GM12865 (cell line): ENCODE results near the gene CLNS1A.

Experiments used
- DNase-seq: peaks from one replicate; pipeline ENCODE4 v3.0.0; 2010; ENCODE audit warnings: low read depth
- H3K4me3 ChIP-seq: 2 replicates; pipeline ENCODE4 v1.5.1; 2011; ENCODE audit warnings: mild to moderate bottlenecking, low read depth, low read length, control low read depth
- TF ChIP-seq, protein P1 (sequence below): IDR thresholded peaks from 2 replicates; pipeline ENCODE4 v1.5.1; 2011; ENCODE audit warnings: low read length, control low read depth, low read depth, inconsistent platforms; ENCODE audit not compliant: insufficient read depth; ENCODE audit errors: missing control alignments

CLNS1A gene

DNA sequence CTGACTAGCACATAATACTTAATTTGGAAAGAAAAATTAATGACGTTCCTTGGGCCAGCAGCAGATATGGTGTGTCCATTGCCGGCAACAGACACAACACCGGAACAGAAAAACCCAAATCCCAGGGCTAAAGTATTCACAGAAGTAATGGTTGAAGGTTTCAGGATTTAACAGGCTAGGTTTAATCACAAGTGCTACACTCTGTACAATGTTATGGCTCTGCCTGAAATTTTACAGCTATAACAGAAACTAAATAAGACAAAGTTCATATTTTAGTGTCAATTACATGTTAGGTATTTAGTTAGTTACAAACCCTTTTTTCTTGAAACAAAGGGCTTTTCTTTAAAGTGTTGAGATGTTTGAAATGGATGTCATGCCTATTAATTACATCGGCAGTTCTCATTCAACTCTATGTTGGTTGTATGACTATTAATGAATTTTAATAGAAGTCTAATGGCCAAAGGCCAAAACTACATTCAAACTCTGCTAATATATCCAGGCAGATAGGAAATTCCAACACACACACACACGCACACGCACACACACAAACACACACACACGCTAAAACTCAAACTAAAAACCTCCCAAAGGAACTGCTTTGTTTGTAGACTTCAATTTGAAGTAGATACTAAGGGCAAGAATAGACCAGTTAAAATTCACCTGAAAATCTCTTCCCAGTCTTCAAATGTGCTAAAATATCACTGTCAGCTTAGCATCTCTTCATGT, 27.8 kb upstream of the CLNS1A start:
- no peak overlapping the region for H3K4me3 ChIP-seq
- TF ChIP-seq, protein P1, sequence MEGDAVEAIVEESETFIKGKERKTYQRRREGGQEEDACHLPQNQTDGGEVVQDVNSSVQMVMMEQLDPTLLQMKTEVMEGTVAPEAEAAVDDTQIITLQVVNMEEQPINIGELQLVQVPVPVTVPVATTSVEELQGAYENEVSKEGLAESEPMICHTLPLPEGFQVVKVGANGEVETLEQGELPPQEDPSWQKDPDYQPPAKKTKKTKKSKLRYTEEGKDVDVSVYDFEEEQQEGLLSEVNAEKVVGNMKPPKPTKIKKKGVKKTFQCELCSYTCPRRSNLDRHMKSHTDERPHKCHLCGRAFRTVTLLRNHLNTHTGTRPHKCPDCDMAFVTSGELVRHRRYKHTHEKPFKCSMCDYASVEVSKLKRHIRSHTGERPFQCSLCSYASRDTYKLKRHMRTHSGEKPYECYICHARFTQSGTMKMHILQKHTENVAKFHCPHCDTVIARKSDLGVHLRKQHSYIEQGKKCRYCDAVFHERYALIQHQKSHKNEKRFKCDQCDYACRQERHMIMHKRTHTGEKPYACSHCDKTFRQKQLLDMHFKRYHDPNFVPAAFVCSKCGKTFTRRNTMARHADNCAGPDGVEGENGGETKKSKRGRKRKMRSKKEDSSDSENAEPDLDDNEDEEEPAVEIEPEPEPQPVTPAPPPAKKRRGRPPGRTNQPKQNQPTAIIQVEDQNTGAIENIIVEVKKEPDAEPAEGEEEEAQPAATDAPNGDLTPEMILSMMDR = no peak
- no peak for DNase-seq

DNA sequence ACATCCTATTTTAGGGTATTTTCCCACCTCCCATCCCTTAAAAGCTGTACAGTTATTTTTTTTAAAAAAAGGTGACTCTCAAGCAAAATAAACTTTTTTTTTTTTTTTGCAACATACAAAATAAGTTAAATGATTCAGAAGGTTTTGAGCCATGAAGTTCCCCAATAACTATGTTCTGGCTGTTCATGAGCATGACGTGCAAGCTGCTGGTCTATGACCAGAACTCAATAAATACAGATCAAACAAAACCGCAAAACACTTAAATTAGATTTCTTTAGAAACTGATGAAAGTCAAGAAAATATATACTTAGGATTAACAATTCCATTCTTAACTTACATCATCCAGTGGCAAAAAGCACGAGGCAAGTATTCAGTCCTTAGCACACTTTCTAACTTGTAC, 24.1 kb upstream of the CLNS1A start:
- no peak overlapping the region for H3K4me3 ChIP-seq
- no peak for DNase-seq
- TF ChIP-seq, protein P1 = no peak

DNA sequence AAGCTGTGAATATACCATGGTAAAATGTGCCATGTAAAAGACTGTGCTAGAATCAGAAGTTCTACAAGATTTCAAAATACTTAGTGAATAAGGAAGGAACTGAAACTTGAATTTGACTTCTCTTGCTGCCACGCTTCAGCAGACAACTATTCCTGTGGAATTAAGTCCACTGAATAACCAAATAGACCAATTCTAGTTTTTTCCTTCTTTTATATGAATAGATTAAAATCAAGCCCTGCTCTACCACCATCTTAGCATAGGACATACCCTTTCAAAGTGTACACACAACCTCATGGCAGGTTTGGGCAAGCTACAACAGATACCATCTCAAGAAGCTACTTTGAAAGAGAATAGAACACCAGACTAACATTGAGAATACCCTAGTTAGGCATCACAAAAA, 23.4 kb upstream of the CLNS1A start:
- no peak for DNase-seq
- H3K4me3 ChIP-seq = no peak overlapping the region
- TF ChIP-seq, protein P1 = no peak

DNA sequence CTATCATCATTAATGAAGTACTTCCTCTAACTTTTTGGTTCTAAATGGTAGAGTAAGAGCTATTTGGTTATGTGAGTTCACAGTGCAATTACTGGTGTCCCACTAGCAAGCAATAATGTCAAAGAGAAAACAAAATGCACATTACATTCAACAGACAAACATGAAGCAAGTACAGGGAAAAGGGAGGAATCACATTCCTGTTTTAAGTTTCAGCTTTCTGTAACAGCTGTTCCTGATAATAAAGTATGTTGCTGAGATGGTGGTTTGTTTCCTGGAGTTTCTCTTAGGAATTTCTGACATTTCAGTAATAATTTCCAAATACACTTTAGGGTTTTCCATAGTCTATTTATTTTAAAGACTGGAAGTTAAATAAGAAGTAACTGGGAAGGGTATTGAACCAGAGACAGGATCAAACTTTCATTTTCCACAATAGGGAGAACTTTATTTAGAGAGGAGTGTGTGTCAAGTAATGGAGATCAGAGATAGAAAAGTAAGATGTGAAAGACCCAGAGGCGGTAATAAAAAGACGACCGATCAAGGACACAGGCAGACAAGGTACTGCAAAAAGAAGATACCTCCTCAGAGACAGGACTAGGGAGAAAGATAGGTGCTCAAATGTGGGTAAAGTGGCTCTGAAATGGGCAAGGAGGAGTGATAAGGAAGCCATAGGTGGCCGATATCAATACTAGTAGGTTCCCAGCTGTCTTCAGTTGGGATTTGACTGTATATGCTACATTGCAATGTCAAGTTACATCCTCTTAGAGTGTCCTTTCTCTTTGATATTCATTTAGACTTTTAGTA, 20.8 kb upstream of the CLNS1A start:
- TF ChIP-seq, protein P1 = no peak
- no peak for DNase-seq
- no peak overlapping the region for H3K4me3 ChIP-seq

DNA sequence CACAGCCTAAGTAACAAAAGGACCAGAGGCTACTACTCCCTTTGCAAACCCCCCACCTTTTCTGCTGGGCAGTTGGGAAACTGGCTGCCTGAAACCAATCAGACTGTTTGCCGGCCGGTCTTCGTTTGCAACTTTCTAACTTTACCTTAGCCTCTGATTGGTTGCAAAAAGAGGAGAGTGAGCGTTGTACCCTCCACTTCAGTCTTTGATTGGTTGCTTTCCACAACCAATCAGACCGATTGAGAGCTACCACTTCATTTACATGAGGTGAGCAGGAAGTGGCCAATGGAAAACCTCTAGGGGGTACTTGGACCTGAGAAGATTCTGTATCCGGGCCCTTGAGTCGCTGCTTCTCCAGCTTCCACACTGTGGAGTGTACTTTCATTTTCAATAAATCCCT, 18.8 kb upstream of the CLNS1A start:
- H3K4me3 ChIP-seq = no peak overlapping the region
- TF ChIP-seq, protein P1 = no peak
- DNase-seq = no peak

DNA sequence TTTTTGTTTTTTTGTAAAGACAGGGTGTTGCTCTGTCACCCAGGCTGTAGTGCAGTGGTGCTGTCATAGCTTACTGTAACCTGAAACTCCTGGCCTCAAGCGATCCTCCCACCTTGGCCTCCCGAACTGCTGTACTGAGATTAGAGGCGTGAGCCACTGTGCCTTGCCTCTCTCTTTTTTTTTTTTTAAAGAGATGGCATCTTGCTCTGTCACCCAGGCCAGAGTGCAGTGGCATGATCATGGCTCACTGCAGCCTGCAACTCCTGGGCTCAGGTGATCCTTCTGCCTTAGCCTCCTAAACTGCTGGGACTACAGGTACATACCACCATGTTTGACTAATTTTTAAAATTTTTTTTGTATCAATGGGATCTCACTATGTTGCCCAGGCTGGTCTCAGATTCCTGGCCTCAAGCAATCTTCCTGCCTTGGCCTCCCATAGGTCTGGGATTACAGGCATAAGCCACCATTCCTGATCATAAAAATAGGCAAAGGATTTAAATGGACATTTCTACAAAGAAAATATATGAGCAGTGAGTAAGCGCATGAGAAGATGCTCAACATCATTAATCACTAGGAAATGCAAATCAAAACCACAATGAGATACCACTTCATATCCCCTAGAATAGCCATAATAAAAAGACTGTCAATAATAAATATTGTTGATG, 17.3 kb upstream of the CLNS1A start:
- DNase-seq = no peak
- H3K4me3 ChIP-seq = no peak overlapping the region
- TF ChIP-seq, protein P1 = no peak
